ENCODE results near the gene FLNB.

GRCh38 chr3:58150810-58151199 lies 142.6 kb downstream of the FLNB start:
- TF ChIP-seq TBP (IDR thresholded peaks at IDR 0.05; ENCODE audit: low read depth, low read length): no peak
- TF ChIP-seq NRF1 (IDR thresholded peaks at IDR 0.05; ENCODE audit: low read depth, low read length): no peak
- TF ChIP-seq CTCF (IDR thresholded peaks at IDR 0.05; ENCODE audit: control extremely low read depth in 1 of 3, insufficient read depth in 1 of 3, low read depth in 1 of 3, low read length in 3 of 3): no peak
- TF ChIP-seq EP300 (IDR thresholded peaks at IDR 0.05; ENCODE audit: borderline replicate concordance in 1 of 2, low read depth in 2 of 2, low read length in 2 of 2): no peak
- TF ChIP-seq RBBP5 (IDR thresholded peaks at IDR 0.05; ENCODE audit: borderline replicate concordance, low read depth, low read length): no peak
- TF ChIP-seq CREB1 (IDR thresholded peaks at IDR 0.05): no peak
- TF ChIP-seq POLR2A (IDR thresholded peaks at IDR 0.05; ENCODE audit: control extremely low read depth in 1 of 2, low read depth in 2 of 2, low read length in 2 of 2): no peak
